Stimulated activated CD4-positive, alpha-beta T cell treated with anti-CD3 and anti-CD28 coated beads, Interleukin-4, amount 100 ng/mL, for 24 hours (primary cell): ENCODE results near the gene IMP4.

Experiments
- DNase-seq: peaks from one replicate; pipeline ENCODE4 v3.0.0-alpha.2; 2020

Gene IMP4

GRCh38 chr2:130336877-130337734 is 5.6 kb upstream of the IMP4 start:
- DNase-seq, result peak; percentile 59

DNA sequence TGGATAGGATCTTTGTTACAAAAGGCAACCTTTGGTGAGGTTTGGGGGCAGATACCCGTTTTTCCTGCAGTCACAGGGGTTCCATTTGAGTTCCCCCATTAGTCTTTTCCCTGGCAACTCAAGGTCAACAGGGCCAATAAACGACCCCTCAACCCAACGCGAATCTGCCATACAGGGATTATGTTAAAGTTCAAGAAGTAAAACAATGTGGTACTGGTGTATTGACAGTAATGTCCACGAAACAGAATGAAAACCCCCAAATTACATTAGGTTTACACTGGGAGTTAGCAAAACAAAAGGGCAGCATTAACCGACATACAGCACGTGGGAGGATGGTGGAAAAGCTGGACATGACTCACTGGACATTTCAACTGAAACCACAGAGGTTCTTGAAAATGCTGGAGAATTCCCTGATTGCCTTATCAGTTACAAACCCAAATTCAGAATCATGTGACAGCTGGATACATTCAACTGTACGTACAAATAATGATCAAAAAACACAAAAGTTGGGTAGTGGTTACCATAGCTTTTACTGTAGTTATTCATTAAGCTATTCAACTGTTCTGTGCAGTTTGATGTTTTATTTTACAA is 4.9 kb upstream of the IMP4 start:
- DNase-seq, result no peak

- DNase-seq, result no peak
Measured at GRCh38 chr2:130338793-130339345, 3.8 kb upstream of the IMP4 start.

- DNase-seq, result no peak
Measured at GRCh38 chr2:130339885-130340745, 2.6 kb upstream of the IMP4 start.

- no peak for DNase-seq
Measured at GRCh38 chr2:130341562-130342019, 1.1 kb upstream of the IMP4 start.

- DNase-seq, result peak; percentile 90
Measured at GRCh38 chr2:130342020-130342532, 621 bp upstream of the IMP4 start.

- no peak for DNase-seq
Measured at GRCh38 chr2:130344578-130344977, 1.9 kb downstream of the IMP4 start.

DNA sequence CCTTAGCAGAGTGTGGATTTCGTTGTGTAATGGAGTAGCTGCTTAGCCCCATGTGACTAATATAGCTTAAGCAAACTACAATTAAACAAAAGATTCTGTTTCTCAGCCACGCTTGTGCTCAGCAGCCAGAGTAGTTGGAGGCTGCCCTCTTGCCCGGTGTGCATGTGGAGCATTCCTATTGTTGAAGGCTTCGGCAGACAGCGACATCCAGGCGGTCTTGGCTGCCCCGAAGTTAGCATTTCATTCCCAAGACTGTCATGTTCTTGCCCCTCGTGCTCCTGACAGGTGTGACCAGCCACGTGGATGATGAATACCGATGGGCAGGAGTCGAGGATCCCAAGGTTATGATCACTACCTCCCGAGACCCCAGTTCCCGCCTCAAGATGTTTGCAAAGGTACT is 2.4 kb downstream of the IMP4 start:
- DNase-seq, result no peak

GRCh38 chr2:130345611-130346010 is 2.9 kb downstream of the IMP4 start:
- DNase-seq, result no peak

- DNase-seq, result no peak
Measured at GRCh38 chr2:130346041-130346740, 3.5 kb downstream of the IMP4 start.

DNA sequence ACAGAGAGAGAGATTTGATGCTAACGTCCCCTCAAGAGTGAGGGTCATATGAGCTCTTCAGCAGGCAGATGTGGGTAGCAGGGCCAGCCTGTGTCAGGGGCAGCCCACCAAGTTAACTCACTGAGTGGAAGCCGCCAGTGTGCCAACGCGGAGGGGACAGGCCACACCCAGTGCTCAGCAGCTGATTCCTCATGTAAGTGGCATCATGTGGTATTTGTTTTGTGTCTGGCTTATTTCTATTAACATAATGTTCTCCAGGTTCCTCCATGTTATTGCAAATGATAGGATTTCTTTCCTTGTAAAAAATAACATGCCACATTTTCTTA is 4.0 kb downstream of the IMP4 start:
- DNase-seq, result no peak

- no peak for DNase-seq
Measured at GRCh38 chr2:130347220-130347925, 4.7 kb downstream of the IMP4 start.

DNA sequence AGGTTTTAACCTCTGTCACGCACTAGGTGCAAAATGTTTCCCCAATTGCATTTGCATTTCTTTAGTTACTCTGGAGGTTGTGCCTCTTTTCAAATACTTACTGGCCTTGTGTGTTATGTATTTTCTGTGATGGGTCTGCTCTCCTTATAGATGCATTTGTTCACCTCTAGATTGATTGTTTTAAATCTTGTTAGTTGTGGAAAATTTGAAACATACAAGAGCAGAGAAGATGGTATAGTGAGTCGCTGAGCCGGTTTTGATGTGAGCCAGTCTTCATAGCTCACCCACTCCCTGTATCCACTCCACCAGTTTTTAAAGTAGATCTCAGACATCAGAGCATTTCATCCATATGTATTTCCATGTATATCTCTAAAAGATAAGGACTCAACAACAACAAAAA is 6.5 kb downstream of the IMP4 start:
- no peak for DNase-seq

DNA sequence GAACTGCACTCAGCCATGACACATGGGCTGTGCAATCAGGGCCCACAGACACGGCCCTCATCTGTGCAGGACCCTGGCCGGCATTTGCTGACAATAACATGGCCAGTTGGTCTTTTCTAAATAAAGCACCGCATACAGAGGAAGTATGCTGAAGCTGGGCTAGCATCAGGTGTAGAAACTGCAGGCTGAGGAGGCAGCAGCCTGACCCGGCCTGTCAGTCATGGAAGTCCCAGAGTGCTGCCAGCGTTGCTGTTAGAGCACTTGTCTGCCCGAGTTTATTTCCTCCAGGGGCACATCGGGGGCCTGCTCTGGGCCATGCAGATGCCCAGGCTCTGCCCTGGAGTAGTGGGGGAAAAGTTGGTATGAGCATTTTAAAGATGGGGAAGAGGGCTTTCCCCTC is 9.0 kb downstream of the IMP4 start:
- no peak for DNase-seq

DNA sequence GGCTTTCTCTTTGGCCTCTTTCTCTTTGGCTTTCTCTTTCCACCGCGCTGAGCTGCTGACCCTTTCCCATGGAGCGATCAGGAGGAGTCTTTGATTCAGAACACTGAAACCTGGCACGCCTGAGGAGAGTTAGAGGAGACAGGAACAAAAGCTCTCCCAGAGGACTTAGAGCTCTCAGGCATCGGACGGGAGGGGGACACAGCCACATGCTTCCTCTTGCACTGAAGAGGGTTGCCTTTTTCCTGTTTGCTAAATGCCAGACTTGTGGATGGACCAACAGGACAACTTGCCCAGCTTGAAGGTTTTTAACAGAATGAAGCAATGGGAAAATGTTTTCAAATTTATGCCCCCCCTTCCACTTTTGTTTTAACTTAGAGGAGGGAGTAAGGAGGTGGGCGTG is 9.5 kb downstream of the IMP4 start:
- no peak for DNase-seq

GRCh38 chr2:130353291-130354138 is 10.8 kb downstream of the IMP4 start:
- DNase-seq, result no peak

GRCh38 chr2:130354139-130354428 is 11.4 kb downstream of the IMP4 start:
- DNase-seq, result no peak

DNA sequence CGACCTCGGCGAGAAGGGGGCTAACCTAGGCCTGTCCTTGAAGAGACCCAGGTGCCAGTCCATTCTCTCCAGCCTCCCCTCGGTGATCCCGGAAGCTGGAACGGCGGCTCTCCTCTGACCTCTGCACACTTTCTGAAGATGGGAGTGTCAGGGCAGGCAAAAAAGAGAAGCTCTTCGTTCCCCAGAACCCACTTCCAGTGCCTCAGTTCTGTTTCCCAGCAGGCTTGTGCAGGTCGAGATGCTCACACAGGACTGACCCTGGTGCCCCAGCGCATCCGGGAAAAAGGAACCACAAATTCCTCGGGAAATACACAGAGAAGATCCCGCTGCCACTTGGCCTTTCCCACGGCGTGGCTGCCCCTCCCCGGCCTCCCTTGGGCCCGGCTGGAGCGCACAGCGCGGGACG is 12.5 kb downstream of the IMP4 start:
- DNase-seq, result no peak

DNA sequence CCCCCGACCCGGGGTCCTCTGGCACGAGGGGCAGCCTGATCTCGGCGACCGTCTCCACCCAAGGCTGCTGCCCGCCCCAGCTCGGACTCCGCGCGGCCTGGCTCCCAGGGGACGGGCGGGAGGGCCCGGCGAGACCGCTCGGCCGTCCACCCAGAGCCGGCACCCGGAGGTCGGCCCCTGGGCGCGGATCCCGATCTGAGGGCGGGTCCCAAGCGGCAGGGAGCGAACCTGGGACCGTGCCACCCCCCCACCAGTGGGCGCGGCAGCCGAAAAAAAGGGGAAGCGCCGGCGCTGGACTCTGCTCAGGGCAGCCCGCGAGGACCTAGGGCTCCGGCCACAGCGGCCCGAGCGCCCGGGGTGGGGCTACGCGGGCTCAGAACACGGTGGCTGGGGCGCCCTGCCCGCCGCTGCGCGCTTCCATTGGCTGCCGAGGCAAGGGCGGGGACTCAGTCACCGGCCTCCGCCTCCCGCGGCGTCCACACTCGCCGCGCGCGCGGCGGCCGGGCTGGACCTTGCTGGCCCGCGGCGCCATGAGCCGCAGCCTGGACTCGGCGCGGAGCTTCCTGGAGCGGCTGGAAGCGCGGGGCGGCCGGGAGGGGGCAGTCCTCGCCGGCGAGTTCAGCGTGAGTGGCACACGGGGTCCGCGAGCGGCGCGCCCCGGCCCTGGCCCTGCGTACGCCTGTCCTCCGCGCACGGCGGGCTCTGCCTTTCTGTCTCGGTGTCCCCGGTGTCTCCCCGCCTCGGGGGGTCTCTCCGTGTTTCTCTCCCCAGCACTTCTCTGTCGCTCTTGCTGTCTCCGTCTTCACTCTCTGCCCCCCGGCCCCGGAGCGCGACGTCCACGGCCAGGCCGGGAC is 13.1 kb downstream of the IMP4 start, which contains the start of gene PTPN18:
Gene PTPN18 (plus strand): TSS at position 479 of the 854 bp plus-strand sequence. CDS start 52 bp downstream, at position 531.
- peak; percentile 64 for DNase-seq

GRCh38 chr2:130357864-130358263 is 15.2 kb downstream of the IMP4 start:
- no peak for DNase-seq
